Coronary artery (tissue), 2 donors: ENCODE measurements around the gene TGFBRAP1.

Experiments
- DNase-seq: peaks from one replicate; pipeline ENCODE4 v3.0.0-alpha.2; 2017; ENCODE audit warnings: low spot score
- H3K27ac ChIP-seq, 2 donors: fragments of 200-600 bp; sonication (generic); one replicate each; pipeline ENCODE4 v1.5.1; 2016 to 2019
- H3K4me3 ChIP-seq: fragments of 200-600 bp; sonication (generic); 2 replicates; pipeline ENCODE4 v1.5.1; 2016; ENCODE audit warnings: mild to moderate bottlenecking, moderate library complexity
- TF ChIP-seq, protein P1 (sequence below): fragments of 200-600 bp; sonication (generic); IDR thresholded peaks from one replicate; pipeline ENCODE4 v1.5.1; 2019; ENCODE audit warnings: antibody characterized with exemption

Gene TGFBRAP1

GRCh38 chr2:105357122-105357521 lies 27.6 kb upstream of the TGFBRAP1 start:
- Histone ChIP-seq H3K27ac (no peak overlapping the region), H3K4me3 (no peak overlapping the region)
- no peak for DNase-seq
- TF ChIP-seq, protein P1, sequence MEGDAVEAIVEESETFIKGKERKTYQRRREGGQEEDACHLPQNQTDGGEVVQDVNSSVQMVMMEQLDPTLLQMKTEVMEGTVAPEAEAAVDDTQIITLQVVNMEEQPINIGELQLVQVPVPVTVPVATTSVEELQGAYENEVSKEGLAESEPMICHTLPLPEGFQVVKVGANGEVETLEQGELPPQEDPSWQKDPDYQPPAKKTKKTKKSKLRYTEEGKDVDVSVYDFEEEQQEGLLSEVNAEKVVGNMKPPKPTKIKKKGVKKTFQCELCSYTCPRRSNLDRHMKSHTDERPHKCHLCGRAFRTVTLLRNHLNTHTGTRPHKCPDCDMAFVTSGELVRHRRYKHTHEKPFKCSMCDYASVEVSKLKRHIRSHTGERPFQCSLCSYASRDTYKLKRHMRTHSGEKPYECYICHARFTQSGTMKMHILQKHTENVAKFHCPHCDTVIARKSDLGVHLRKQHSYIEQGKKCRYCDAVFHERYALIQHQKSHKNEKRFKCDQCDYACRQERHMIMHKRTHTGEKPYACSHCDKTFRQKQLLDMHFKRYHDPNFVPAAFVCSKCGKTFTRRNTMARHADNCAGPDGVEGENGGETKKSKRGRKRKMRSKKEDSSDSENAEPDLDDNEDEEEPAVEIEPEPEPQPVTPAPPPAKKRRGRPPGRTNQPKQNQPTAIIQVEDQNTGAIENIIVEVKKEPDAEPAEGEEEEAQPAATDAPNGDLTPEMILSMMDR: no peak

GRCh38 chr2:105344704-105345345 lies 15.3 kb upstream of the TGFBRAP1 start:
- TF ChIP-seq, protein P1: no peak
- Histone ChIP-seq H3K4me3 (no peak overlapping the region), H3K27ac (no peak overlapping the region)
- DNase-seq: no peak

DNA sequence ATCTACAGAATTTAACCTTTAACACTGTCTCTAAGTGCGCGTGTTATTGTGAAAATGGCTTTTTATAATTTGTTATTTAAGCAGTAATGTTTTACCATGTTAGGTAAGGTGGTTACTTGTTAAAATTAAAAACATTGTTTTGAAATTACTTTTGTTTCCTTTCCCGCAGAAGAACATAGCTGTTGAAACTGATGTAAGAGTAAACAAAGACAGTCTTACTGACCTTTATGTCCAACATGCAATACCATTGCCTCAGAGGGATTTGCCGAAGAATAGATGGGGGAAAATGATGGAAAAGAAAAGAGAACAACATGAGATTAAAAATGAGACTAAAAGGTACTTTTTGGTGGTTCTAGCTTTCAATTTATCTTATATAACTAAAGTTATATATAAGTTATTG lies 9.9 kb upstream of the TGFBRAP1 start:
- DNase-seq: no peak
- no peak overlapping the region for H3K4me3 ChIP-seq
- TF ChIP-seq, protein P1: no peak
- H3K27ac ChIP-seq: no peak overlapping the region

GRCh38 chr2:105338020-105338385 lies 8.5 kb upstream of the TGFBRAP1 start:
- H3K4me3 ChIP-seq: peak overlapping the region; percentile 92

DNA sequence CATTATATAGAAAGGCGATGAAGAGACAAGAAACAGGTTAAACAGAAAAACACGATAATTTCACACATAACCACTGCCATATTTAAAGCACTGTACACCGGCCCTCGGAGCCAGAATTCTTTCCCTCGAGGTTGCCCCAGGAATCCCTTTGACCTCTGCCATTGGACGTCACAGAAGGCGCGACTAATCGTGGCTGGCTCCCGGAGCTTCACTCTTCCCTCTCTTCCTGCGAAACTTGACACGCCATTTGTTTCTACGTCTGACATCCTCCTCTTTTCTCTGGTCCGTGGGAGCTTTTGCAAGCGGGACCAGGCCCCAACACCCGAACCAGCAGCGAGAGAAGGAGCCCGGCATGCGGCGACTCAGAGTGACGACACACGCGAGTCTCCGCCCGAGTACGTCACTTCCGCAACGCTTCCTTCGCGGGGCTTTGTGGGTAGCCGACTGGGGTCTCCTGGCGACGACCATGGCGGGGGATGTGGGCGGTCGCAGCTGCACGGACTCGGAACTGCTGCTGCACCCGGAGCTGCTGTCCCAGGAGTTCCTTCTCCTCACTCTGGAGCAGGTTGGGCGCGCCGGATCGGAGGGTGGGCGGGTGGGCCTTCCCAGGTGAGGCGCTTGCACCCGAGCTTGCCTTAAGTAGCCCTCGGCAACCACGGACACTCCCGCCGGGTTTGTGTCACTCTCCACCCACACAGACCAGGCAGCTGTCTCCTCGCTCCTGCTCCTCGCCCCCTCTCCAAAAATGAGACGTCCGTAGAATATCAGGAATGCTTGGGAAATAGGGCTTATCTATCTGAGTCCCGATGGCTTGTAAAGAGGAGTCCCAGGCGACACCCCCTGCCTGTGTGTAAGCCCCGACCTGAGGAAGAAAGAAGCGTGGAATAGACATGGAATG lies 7.8 kb upstream of the TGFBRAP1 start, which contains the start of gene C2orf49:
C2orf49 (plus strand) TSS at position 419 of the 898 bp plus-strand sequence; CDS start at position 467, 48 bp downstream.
- Histone ChIP-seq H3K4me3 (peak within 1 kb of the TSS; percentile 92), H3K27ac (peak within 1 kb of the TSS; percentile 81 to 92)
- DNase-seq: peak; percentile 91
- TF ChIP-seq, protein P1: no peak

More at GRCh38 chr2:105338020-105338385, 8.5 kb upstream of the TGFBRAP1 start:
- no peak for DNase-seq
- TF ChIP-seq, protein P1: no peak
- H3K27ac ChIP-seq: peak overlapping the region; percentile 81 to 92

- Histone ChIP-seq H3K27ac (peak overlapping the region; percentile 81 to 92), H3K4me3 (peak overlapping the region; percentile 92)
- no peak for DNase-seq
- TF ChIP-seq, protein P1: no peak
Measured at GRCh38 chr2:105336786-105337121, 7.2 kb upstream of the TGFBRAP1 start.
